Skeletal muscle tissue (tissue), 4 donors: ENCODE measurements around the gene SEMA5B. TPM values are rescaled to one million over a fixed set of nuclear protein-coding genes. Genes with fewer than 3 reads are reported as not detected.

Experiments used
- H3K27ac ChIP-seq: one replicate; pipeline ENCODE4 v1.7.0; 2013; ENCODE audit warnings: mild to moderate bottlenecking, low read depth, low read length, inconsistent platforms
- H3K27me3 ChIP-seq, 3 donors: one replicate each; pipeline ENCODE4 v1.7.0; 2013; ENCODE audit warnings: low read length in 3 of 3; ENCODE audit not compliant: control insufficient read depth in 3 of 3, insufficient read depth in 3 of 3
- H3K36me3 ChIP-seq, 3 donors: one replicate each; pipeline ENCODE4 v1.7.0; 2013; ENCODE audit warnings: low read length in 3 of 3; ENCODE audit not compliant: control insufficient read depth in 3 of 3, insufficient read depth in 3 of 3
- H3K4me1 ChIP-seq, 3 donors: one replicate each; pipeline ENCODE4 v1.7.0; 2013; ENCODE audit warnings: low read length in 3 of 3, mild to moderate bottlenecking in 3 of 3; ENCODE audit not compliant: control insufficient read depth in 3 of 3, insufficient read depth in 3 of 3
- H3K4me3 ChIP-seq, 3 donors: one replicate each; pipeline ENCODE4 v1.7.0; 2013; ENCODE audit warnings: low read length in 3 of 3
- H3K9ac ChIP-seq, 3 donors: one replicate each; pipeline ENCODE4 v1.7.0; 2013; ENCODE audit warnings: low read length in 3 of 3, mild to moderate bottlenecking in 3 of 3, moderate library complexity in 2 of 3, low read depth in 1 of 3
- H3K9me3 ChIP-seq, 3 donors: one replicate each; pipeline ENCODE4 v1.7.0; 2013; ENCODE audit warnings: low read length in 3 of 3; ENCODE audit not compliant: control insufficient read depth in 3 of 3
- total RNA-seq: library from RNA; depleted of rRNA; stranded (reverse); fragments of >200 nt; gene quantifications from one replicate; pipeline ENCODE4 v1.2.3, GENCODE V29; 2014
- donor health status: Osteomylitis.

SEMA5B gene
- total RNA-seq, 1 donor from 2014 or later = 8.4 TPM

- no peak overlapping the region for H3K4me3 ChIP-seq
- H3K36me3 ChIP-seq = no peaks in the 10 kb centered on the region
- peaks cover 0 to 9% (median 0%) of the 10 kb centered on the region in 3 donors for H3K4me1 ChIP-seq
- no peaks in the 10 kb centered on the region for H3K9me3 ChIP-seq
- no peak overlapping the region for H3K9ac ChIP-seq
- no peak overlapping the region for H3K27ac ChIP-seq
- peaks cover 30 to 37% (median 32%) of the 10 kb centered on the region in 3 donors for H3K27me3 ChIP-seq
These were observed 101.8 kb downstream of the SEMA5B start for GRCh38 chr3:122925756-122926155.

GRCh38 chr3:122924056-122924455 is 103.5 kb downstream of the SEMA5B start:
- Histone ChIP-seq H3K36me3 (no peaks in the 10 kb centered on the region), H3K9me3 (no peaks in the 10 kb centered on the region), H3K4me1 (peaks cover 0 to 9% (median 0%) of the 10 kb centered on the region in 3 donors), H3K27ac (no peak overlapping the region), H3K9ac (no peak overlapping the region), H3K4me3 (no peak overlapping the region), H3K27me3 (peaks cover 30 to 32% (median 32%) of the 10 kb centered on the region in 3 donors)

GRCh38 chr3:122923611-122924010 is 104.0 kb downstream of the SEMA5B start:
- Histone ChIP-seq H3K27ac (no peak overlapping the region), H3K4me3 (no peak overlapping the region), H3K27me3 (peaks cover 30 to 32% (median 32%) of the 10 kb centered on the region in 3 donors), H3K36me3 (no peaks in the 10 kb centered on the region), H3K4me1 (peaks cover 0 to 9% (median 0%) of the 10 kb centered on the region in 3 donors), H3K9ac (no peak overlapping the region), H3K9me3 (no peaks in the 10 kb centered on the region)

DNA sequence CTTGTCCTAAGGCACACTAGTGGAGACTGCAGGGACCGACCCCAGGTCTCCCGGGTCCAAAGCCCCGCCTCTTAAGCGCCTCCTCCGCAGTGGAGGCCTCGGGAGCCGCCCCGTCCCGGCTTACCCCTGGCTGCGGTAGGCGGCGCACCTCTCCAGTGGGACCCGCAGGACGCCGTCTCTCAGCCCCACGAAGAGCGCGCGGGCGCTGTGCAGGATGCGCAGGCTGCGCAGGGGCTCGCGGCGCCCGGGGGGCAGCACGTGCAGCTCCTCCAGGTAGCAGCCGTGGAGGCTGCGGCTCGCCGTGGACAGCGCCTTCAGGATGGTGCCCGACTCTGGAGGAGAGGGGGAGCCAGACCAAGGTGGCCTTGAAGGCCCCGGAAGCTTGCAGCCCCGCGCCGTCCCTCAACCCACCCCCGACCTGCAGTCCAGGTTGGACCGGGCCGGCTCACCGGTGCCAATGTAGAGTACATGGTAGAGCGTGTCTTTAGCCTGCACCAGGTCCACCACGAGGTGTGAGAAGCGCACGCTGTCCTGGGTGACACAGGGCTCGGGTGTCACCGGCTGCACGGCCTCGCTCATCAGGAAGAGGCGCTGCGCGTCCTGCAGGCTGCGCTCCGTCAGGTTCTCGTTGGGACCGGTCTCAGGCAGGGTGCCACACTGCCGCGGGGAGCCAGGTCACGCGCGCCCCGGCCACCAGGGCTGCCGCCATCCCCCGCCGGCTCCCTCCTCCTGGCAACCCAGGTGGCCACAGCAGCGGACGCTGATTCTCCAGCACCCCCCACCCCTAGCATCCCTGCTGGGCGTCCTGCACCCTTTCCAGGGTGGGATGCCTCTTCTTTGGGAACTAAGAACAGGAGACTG is 105.5 kb downstream of the SEMA5B start:
- H3K9ac ChIP-seq = no peak overlapping the region
- no peaks in the 10 kb centered on the region for H3K36me3 ChIP-seq
- no peaks in the 10 kb centered on the region for H3K9me3 ChIP-seq
- H3K27me3 ChIP-seq = peaks cover 30 to 32% (median 32%) of the 10 kb centered on the region in 3 donors
- peaks cover 0 to 9% (median 0%) of the 10 kb centered on the region in 3 donors for H3K4me1 ChIP-seq
- H3K27ac ChIP-seq = no peak overlapping the region
- H3K4me3 ChIP-seq = peak overlapping the region in 1 of 3 donors; percentile 22

DNA sequence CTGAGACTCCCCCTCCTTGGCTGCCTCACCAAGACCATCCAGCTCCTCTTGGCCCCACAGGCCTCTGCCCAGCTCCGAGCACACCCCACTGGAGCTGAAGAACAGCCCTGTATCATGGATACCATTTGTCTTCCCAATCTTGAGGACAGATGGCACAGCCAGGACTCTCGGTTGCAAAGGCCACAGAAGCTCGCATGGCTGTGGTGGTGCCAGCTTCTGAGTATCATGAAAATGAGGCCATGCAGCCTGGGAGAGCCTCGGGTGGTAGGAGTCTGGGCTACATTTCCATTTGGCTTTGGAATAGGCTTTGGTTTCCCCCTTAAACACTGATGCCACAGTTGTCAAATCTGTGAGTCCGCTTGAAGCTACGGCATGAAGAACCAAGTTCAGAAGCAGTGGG is 106.6 kb downstream of the SEMA5B start:
- no peak overlapping the region for H3K4me3 ChIP-seq

GRCh38 chr3:122919291-122919610 is 108.3 kb downstream of the SEMA5B start:
- no peak overlapping the region for H3K4me3 ChIP-seq
- no peaks in the 10 kb centered on the region for H3K36me3 ChIP-seq
- H3K4me1 ChIP-seq = peaks cover 0 to 9% (median 0%) of the 10 kb centered on the region in 3 donors
- no peaks in the 10 kb centered on the region for H3K9me3 ChIP-seq
- H3K9ac ChIP-seq = no peak overlapping the region
- no peak overlapping the region for H3K27ac ChIP-seq
- H3K27me3 ChIP-seq = peaks cover 29 to 32% (median 32%) of the 10 kb centered on the region in 3 donors

More for the DNA sequence above, 106.6 kb downstream of the SEMA5B start:
- H3K4me1 ChIP-seq = peaks cover 0 to 9% (median 0%) of the 10 kb centered on the region in 3 donors
- no peaks in the 10 kb centered on the region for H3K9me3 ChIP-seq
- no peaks in the 10 kb centered on the region for H3K36me3 ChIP-seq
- H3K27me3 ChIP-seq = peaks cover 32% of the 10 kb centered on the region in 3 donors
- H3K27ac ChIP-seq = no peak overlapping the region
- no peak overlapping the region for H3K9ac ChIP-seq

DNA sequence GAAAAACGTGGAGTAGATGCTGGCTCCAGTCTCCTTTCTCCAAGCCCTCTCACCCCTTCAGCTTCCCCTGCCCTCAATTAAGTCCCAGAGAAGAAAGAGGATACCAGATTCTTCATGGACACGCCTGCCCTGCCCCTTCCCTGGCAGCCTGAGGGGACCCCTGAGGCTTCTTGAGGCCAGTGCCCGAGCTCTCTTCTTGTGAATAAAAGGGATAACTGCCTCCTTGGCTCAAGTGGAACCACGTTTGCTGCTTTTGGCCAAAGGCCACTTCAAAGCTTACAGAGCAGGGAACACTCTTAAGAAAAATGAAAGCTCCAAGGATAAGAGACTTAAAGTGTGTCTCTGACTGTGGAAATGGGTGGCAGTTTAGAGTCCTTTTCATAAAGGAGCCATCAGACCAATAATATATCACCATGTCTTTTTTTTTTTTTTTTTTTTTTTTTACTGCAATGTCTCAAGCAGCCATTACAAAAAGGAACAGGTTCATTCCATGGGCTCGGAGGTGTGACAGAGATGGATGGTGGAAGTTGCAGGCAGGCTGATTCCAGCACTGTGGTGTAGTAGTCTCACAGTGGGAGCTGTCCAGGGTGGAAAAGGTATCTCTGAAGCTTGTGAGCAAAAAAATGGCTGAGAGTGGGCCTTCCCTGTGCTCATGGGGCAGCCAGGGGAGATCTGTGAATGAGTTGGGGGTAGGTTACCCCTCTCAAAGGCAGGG is 108.8 kb downstream of the SEMA5B start:
- H3K9me3 ChIP-seq = no peaks in the 10 kb centered on the region
- H3K9ac ChIP-seq = no peak overlapping the region
- no peaks in the 10 kb centered on the region for H3K36me3 ChIP-seq
- peaks cover 29 to 34% (median 32%) of the 10 kb centered on the region in 3 donors for H3K27me3 ChIP-seq
- no peak overlapping the region for H3K4me3 ChIP-seq
- H3K4me1 ChIP-seq = peaks cover 0 to 9% (median 0%) of the 10 kb centered on the region in 3 donors
- H3K27ac ChIP-seq = no peak overlapping the region

DNA sequence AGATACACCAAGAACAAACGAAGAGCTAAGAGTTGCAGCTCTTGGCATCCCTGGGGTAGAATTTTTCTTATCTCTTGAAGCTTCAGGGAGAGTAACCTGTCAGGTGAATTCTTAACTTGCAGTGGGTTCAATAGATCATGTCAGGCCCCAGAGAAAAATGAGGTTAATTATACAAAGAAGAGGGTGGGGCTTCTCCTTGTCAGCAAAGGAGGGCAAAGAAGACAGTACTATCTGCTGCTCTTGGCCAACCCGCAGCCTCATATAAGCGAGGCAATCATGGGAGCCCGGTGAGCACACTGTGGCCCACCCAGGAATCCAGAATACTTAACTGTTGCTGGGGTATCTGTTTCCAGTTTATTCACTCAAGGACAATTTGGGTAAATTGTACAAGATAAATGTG is 110.2 kb downstream of the SEMA5B start:
- Histone ChIP-seq H3K9ac (no peak overlapping the region), H3K27ac (no peak overlapping the region), H3K4me1 (peaks cover 0 to 8% (median 0%) of the 10 kb centered on the region in 3 donors), H3K27me3 (peaks cover 16 to 32% (median 31%) of the 10 kb centered on the region in 3 donors), H3K4me3 (no peak overlapping the region), H3K36me3 (no peaks in the 10 kb centered on the region), H3K9me3 (no peaks in the 10 kb centered on the region)

DNA sequence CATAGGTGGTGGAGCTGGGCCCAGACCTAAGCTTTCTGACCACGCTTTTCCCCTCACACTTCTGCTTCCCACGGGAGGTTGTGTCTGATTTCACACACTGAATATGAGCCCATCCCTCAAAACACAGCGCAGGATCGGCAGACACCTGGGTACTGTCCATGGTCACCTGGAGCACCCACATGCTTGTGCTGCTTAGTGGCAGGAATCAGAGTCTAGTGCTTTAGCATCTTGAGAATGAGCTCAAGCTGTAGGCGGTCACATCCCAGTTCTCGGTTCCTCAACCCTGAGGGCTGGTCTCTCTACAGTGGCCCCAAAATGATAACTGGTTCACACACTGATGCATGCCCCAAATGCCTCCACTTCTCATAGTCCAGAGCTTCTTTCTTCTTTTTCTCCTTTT is 111.0 kb downstream of the SEMA5B start:
- no peak overlapping the region for H3K27ac ChIP-seq
- no peak overlapping the region for H3K4me3 ChIP-seq
- no peaks in the 10 kb centered on the region for H3K9me3 ChIP-seq
- no peak overlapping the region for H3K9ac ChIP-seq
- peaks cover 8 to 31% (median 31%) of the 10 kb centered on the region in 3 donors for H3K27me3 ChIP-seq
- no peaks in the 10 kb centered on the region for H3K4me1 ChIP-seq
- H3K36me3 ChIP-seq = no peaks in the 10 kb centered on the region

GRCh38 chr3:122916084-122916483 is 111.5 kb downstream of the SEMA5B start:
- H3K9me3 ChIP-seq = no peaks in the 10 kb centered on the region
- H3K9ac ChIP-seq = no peak overlapping the region
- H3K4me1 ChIP-seq = no peaks in the 10 kb centered on the region
- H3K4me3 ChIP-seq = no peak overlapping the region
- H3K27me3 ChIP-seq = peaks cover 3 to 31% (median 29%) of the 10 kb centered on the region in 3 donors
- H3K36me3 ChIP-seq = no peaks in the 10 kb centered on the region
- no peak overlapping the region for H3K27ac ChIP-seq
